Measurements from ENCODE around the gene HBA1.

The HBA1 gene

GRCh38 chr16:185691-186090 is 9.2 kb downstream of the HBA1 start:
- no peak overlapping the region for H3K27ac ChIP-seq
- TF ChIP-seq ZFX (IDR thresholded peaks at IDR 0.05): no peak
- TF ChIP-seq, protein P1, sequence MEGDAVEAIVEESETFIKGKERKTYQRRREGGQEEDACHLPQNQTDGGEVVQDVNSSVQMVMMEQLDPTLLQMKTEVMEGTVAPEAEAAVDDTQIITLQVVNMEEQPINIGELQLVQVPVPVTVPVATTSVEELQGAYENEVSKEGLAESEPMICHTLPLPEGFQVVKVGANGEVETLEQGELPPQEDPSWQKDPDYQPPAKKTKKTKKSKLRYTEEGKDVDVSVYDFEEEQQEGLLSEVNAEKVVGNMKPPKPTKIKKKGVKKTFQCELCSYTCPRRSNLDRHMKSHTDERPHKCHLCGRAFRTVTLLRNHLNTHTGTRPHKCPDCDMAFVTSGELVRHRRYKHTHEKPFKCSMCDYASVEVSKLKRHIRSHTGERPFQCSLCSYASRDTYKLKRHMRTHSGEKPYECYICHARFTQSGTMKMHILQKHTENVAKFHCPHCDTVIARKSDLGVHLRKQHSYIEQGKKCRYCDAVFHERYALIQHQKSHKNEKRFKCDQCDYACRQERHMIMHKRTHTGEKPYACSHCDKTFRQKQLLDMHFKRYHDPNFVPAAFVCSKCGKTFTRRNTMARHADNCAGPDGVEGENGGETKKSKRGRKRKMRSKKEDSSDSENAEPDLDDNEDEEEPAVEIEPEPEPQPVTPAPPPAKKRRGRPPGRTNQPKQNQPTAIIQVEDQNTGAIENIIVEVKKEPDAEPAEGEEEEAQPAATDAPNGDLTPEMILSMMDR (conservative IDR thresholded peaks at IDR 0.05): no peak

DNA sequence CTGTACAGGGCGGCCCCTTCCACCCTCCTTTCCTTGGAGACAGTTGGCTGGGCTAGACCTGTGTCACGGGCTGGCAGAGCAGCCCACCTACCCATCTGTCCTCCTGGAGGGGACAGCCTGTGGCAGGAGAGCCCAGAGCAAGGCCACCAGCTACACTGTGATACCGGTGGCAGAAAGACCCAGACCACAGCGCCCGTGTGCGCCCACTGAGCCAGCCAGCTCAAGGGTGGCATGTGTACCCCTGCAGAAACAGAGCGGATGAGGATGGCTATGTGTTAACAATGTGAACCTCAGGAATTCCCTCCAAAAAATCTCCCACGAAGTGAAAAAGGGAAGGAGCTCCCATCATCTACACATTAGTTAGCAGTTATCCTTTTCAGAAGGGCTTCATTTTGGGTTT is 10.8 kb downstream of the HBA1 start:
- no peak overlapping the region for H3K27ac ChIP-seq
- TF ChIP-seq, protein P1 (conservative IDR thresholded peaks at IDR 0.05): no peak
- no peak for TF ChIP-seq ZFX (IDR thresholded peaks at IDR 0.05)

DNA sequence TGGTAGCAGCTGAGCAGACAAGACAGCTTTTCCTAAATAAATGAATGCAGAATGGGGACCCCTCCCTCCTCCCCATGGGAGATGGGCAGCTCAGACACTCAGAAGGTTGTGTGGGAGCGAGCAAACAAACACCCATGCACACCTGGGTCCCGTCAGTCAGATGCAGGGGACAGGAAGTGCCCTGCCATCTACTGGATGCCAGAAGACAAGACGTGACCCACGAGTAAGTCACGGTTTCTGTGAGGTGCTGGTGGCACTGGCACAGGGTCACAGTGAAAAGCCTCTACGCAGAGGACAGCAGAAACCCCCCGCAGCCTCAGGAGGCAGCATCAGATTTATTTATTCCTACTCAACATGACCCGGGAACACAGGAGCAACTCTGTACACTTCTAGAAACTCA is 12.2 kb downstream of the HBA1 start:
- H3K27ac ChIP-seq: no peak overlapping the region
- no peak for TF ChIP-seq ZFX (IDR thresholded peaks at IDR 0.05)
- TF ChIP-seq, protein P1 (conservative IDR thresholded peaks at IDR 0.05): no peak; the same call in 1 of the 2 replicates

DNA sequence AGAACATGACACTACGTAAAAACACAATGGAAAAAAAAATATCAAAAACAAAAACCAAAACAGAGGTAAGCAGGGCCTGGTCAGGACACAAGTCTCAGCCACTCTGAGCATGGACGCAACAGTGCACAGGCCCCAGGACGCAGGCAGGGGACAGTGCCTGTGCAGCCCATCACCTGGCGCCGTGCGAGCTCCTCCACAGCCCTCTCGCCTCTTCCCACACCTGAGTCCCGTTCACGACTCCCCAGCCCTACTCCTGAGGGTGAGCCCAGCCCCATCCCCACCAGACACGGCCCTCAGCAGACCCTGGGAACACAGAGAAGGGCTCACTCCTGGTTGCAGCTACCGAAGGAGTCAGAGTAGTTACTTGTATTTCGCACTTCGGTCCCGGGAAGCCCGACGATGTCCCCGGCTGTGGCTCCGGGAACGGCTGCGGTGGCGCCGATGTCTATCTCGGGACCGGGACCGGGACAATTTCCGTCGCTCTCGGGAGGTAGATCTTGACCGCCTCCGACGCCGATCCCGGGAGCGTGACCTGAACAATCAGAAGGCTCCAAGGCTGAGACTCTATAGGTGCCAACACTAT is 13.2 kb downstream of the HBA1 start:
- no peak for TF ChIP-seq ZFX (IDR thresholded peaks at IDR 0.05)
- TF ChIP-seq, protein P1 (conservative IDR thresholded peaks at IDR 0.05): no peak
- no peak overlapping the region for H3K27ac ChIP-seq

- no peak for TF ChIP-seq ZFX (IDR thresholded peaks at IDR 0.05)
- TF ChIP-seq, protein P1 (conservative IDR thresholded peaks at IDR 0.05): no peak
- no peak overlapping the region for H3K27ac ChIP-seq
These were observed 15.4 kb downstream of the HBA1 start for GRCh38 chr16:191831-192230.

DNA sequence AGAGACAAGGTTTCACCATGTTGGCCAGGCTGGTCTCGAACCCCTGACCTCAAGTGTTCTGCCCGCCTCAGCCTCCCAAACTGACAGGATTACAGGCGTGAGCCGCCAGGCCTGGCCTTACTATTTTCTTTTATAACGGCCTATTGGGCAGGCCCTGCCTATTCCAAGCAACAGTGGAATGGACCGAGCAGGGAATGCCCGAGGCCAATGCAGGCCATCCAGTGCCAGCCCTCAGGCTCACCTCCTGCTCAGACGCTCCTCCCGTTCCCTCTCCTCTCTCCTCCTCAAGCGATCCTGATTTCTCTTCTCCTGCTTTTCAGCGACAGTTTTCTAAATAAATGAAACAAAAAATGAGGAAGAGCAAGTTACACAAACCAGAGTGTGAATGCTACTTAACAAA is 16.2 kb downstream of the HBA1 start:
- no peak for TF ChIP-seq ZFX (IDR thresholded peaks at IDR 0.05)
- TF ChIP-seq, protein P1 (conservative IDR thresholded peaks at IDR 0.05): no peak
- H3K27ac ChIP-seq: no peak overlapping the region

DNA sequence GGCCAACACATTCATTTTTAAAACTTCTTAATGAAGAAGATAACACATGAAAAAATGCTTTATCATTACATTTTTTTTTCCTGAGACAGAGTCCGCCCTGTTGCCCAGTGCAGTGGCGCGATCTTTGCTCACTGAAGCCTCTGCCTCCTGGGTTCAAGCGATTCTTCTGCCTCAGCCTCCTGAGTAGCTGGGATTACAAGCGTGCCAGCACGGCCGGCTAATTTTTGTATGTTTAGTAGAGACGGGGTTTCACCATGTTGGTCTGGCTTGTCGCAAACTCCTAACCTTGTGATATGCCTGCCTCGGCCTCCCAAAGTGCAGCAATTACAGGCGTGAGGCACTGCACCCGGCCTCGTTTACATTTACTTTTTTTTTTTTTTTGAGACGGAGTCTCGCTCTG is 17.0 kb downstream of the HBA1 start:
- TF ChIP-seq, protein P1 (conservative IDR thresholded peaks at IDR 0.05): no peak
- no peak for TF ChIP-seq ZFX (IDR thresholded peaks at IDR 0.05)
- no peak overlapping the region for H3K27ac ChIP-seq

Data from C4-2B (cell line).